ENCODE measurements around the gene FBXL14.

GRCh38 chr12:1592444-1593173 lies 1.8 kb downstream of the FBXL14 start:
- TF ChIP-seq RBAK (tag by site-specific recombination; IDR thresholded peaks at IDR 0.05) (no peak), GLIS1 (tag by site-specific recombination; IDR thresholded peaks at IDR 0.05) (peak; percentile 88), CTCF (tag by site-specific recombination; IDR thresholded peaks at IDR 0.05) (no peak; the same call in none of the 2 replicates), ZBTB26 (tag by site-specific recombination; optimal IDR thresholded peaks at IDR 0.05) (peak; percentile 66), ZNF501 (tag by site-specific recombination; IDR thresholded peaks at IDR 0.05) (peak; percentile 78; the same call in 1 of the 2 replicates), ZNF302 (tag by site-specific recombination; IDR thresholded peaks at IDR 0.05; ENCODE audit: low read depth) (no peak), ZFP41 (tag by site-specific recombination; IDR thresholded peaks at IDR 0.05; ENCODE audit: borderline replicate concordance) (no peak), ZBTB10 (tag by site-specific recombination; IDR thresholded peaks at IDR 0.05) (peak; percentile 57; the same call in 1 of the 2 replicates), ZNF768 (tag by site-specific recombination; IDR thresholded peaks at IDR 0.05) (no peak)
